SK-N-SH treated with all-trans-retinoic acid at 6 μM for 48 hours (cell line): Measurements from ENCODE around the gene KASH5.

Experiments used
- CSDC2 ChIP-seq: fragments of 250-450 bp; sonication (Bioruptor Pico); IDR thresholded peaks from 2 replicates; pipeline ENCODE4 v1.5.0; 2020; ENCODE audit warnings: mild to moderate bottlenecking, moderate library complexity
- CSRNP3 ChIP-seq: fragments of 250-450 bp; sonication (Bioruptor Pico); IDR thresholded peaks from 2 replicates; pipeline ENCODE4 v1.5.1; 2021; ENCODE audit warnings: mild to moderate bottlenecking, moderate library complexity
- GLIS3 ChIP-seq: fragments of 250-450 bp; sonication (Bioruptor Pico); IDR thresholded peaks from 2 replicates; pipeline ENCODE4 v1.5.0; 2020; ENCODE audit warnings: mild to moderate bottlenecking, moderate library complexity
- OSR1 ChIP-seq: fragments of 250-450 bp; sonication (Bioruptor Pico); IDR thresholded peaks from 2 replicates; pipeline ENCODE4 v1.8.0; 2022; ENCODE audit warnings: moderate library complexity, mild to moderate bottlenecking, inconsistent platforms
- PATZ1 ChIP-seq: fragments of 250-450 bp; sonication (Bioruptor Pico); IDR thresholded peaks from 2 replicates; pipeline ENCODE4 v1.8.0; 2020; ENCODE audit warnings: mild to moderate bottlenecking, moderate library complexity, borderline replicate concordance
- RARB ChIP-seq: fragments of 250-450 bp; sonication (Bioruptor Pico); IDR thresholded peaks from 2 replicates; pipeline ENCODE4 v1.8.0; 2021; ENCODE audit warnings: mild to moderate bottlenecking, moderate library complexity
- TSHZ2 ChIP-seq: fragments of 250-450 bp; sonication (Bioruptor Pico); IDR thresholded peaks from 2 replicates; pipeline ENCODE4 v1.5.0; 2020; ENCODE audit warnings: mild to moderate bottlenecking, moderate library complexity
- ZFP3 ChIP-seq: fragments of 250-450 bp; sonication (Bioruptor Pico); IDR thresholded peaks from 2 replicates; pipeline ENCODE4 v1.5.0; 2020; ENCODE audit warnings: mild to moderate bottlenecking, moderate library complexity
- ZNF70 ChIP-seq: fragments of 450-650 bp; formaldehyde crosslinking; IDR thresholded peaks from 2 replicates; pipeline ENCODE4 v1.5.0; 2020; ENCODE audit warnings: mild to moderate bottlenecking, moderate library complexity

- TF ChIP-seq TSHZ2 (CRISPR knock-in tag) (no peak), RARB (CRISPR knock-in tag) (no peak), ZNF70 (CRISPR knock-in tag) (no peak), OSR1 (no peak), CSRNP3 (CRISPR knock-in tag) (no peak), ZFP3 (no peak), GLIS3 (CRISPR knock-in tag) (no peak), PATZ1 (no peak), CSDC2 (CRISPR knock-in tag) (no peak)
These were observed 19.2 kb upstream of the KASH5 start for GRCh38 chr19:49368711-49369358.
